Endothelial cell of umbilical vein (primary cell): ENCODE data around the gene GFAP. TPM values are rescaled to one million over a fixed set of nuclear protein-coding genes. Genes with fewer than 3 reads are reported as not detected.

Experiments
- BruUV-seq: library from RNA; stranded (reverse); fragments of 400-500 nt; replicated peaks from 2 replicates; lab custom pipeline; 2021; lab: Mats Ljungman, UMichigan
- CTCF ChIA-PET: fragments of 300-600, 350-600 bp; sonication (Branson Sonifier 250); formaldehyde crosslinking; loops from one replicate; lab custom pipeline; 2021; ENCODE audit warnings: antibody characterized with exemption, inconsistent platforms; lab: Charles Lee
- POLR2A ChIA-PET: fragments of 300-600, 350-600 bp; sonication (Branson Sonifier 250); formaldehyde crosslinking; loops from one replicate; lab custom pipeline; 2021; ENCODE audit warnings: antibody characterized with exemption, inconsistent platforms; lab: Charles Lee
- DNase-seq: peaks from one replicate; pipeline ENCODE4 v3.0.0-alpha.2; 2011; ENCODE audit warnings: low read depth, low spot score
- FAIRE-seq: peaks from 2 replicates; lab custom pipeline; 2011; peaks lifted over from hg19 to GRCh38; lab: Jason Lieb, UNC
- H2AFZ ChIP-seq: 2 replicates; pipeline ENCODE4 v1.6.0; 2012; ENCODE audit warnings: low read depth, low read length, control low read depth, inconsistent platforms
- H3K27ac ChIP-seq: 2 replicates; pipeline ENCODE4 v1.5.1; 2011; ENCODE audit warnings: low read depth, mild to moderate bottlenecking, control low read depth, low read length, moderate library complexity; ENCODE audit not compliant: insufficient read depth
- H3K27me3 ChIP-seq, 2 experiments: 2 replicates each; pipeline versions ENCODE4 v1.6.0 to v1.6.1; 2011; ENCODE audit warnings: low read length in 2 of 2, mixed read lengths in 1 of 2; ENCODE audit not compliant: control insufficient read depth in 2 of 2, insufficient read depth in 2 of 2
- H3K36me3 ChIP-seq, 2 experiments: 2 replicates in 1 of 2; 3 replicates in 1 of 2; pipeline ENCODE4 v1.5.1; 2011; ENCODE audit warnings: low read length in 2 of 2, mild to moderate bottlenecking in 1 of 2, moderate library complexity in 1 of 2; ENCODE audit not compliant: control insufficient read depth in 2 of 2, insufficient read depth in 2 of 2; ENCODE audit errors: extremely low read depth in 1 of 2
- H3K4me1 ChIP-seq: 3 replicates; pipeline ENCODE4 v1.5.1; 2011; ENCODE audit warnings: mild to moderate bottlenecking, low read length; ENCODE audit not compliant: control insufficient read depth, insufficient read depth; ENCODE audit errors: extremely low read depth
- H3K4me2 ChIP-seq: 2 replicates; pipeline ENCODE4 v1.6.1; 2011; ENCODE audit warnings: low read length, control low read depth, mixed read lengths; ENCODE audit not compliant: insufficient read depth
- H3K4me3 ChIP-seq, 3 experiments: fragments of 200-600 bp in 1 of 3; sonication (generic), shearing (Covaris generic) in 1 of 3; replicated peaks in 1 of 3; 2 replicates each; pipeline ENCODE4 v1.5.1; 2011 to 2016; ENCODE audit warnings: control low read depth in 3 of 3, low read length in 3 of 3, mild to moderate bottlenecking in 2 of 3, inconsistent platforms in 1 of 3, low read depth in 1 of 3, moderate library complexity in 1 of 3; ENCODE audit not compliant: insufficient read depth in 1 of 3
- H3K79me2 ChIP-seq: 2 replicates; pipeline ENCODE4 v1.6.0; 2012; ENCODE audit warnings: low read length, inconsistent platforms; ENCODE audit not compliant: control insufficient read depth, insufficient read depth
- H3K9ac ChIP-seq: replicated peaks from 2 replicates; pipeline ENCODE3; 2011; ENCODE audit warnings: low read length, control low read depth; ENCODE audit not compliant: insufficient read depth; ENCODE audit errors: extremely low read depth
- H3K9me1 ChIP-seq: replicated peaks from 3 replicates; pipeline ENCODE4 v1.6.0; 2011; ENCODE audit warnings: mild to moderate bottlenecking, low read length; ENCODE audit not compliant: control insufficient read depth, insufficient read depth; ENCODE audit errors: extremely low read depth
- H3K9me3 ChIP-seq: replicated peaks from 2 replicates; pipeline ENCODE4 v1.5.1; 2012; ENCODE audit warnings: low read length, inconsistent platforms; ENCODE audit not compliant: control insufficient read depth, insufficient read depth
- H4K20me1 ChIP-seq: replicated peaks from 2 replicates; pipeline ENCODE3; 2011; ENCODE audit warnings: mild to moderate bottlenecking, low read length; ENCODE audit not compliant: control insufficient read depth, insufficient read depth; ENCODE audit errors: extremely low read depth
- CTCF ChIP-seq, 2 donors: IDR thresholded peaks; 1 replicate in 1 of 2; 2 replicates in 1 of 2; pipeline ENCODE4 v1.5.1; 2011; ENCODE audit warnings: low read length in 2 of 2, mild to moderate bottlenecking in 2 of 2, moderate library complexity in 2 of 2, control low read depth in 1 of 2, inconsistent platforms in 1 of 2, low read depth in 1 of 2; ENCODE audit not compliant: insufficient read depth in 1 of 2; ENCODE audit errors: extremely low read depth in 1 of 2
- EZH2 ChIP-seq: IDR thresholded peaks from 2 replicates; pipeline ENCODE4 v1.6.1; 2012; ENCODE audit warnings: borderline replicate concordance, low read depth, mild to moderate bottlenecking, moderate library complexity, low read length, inconsistent platforms; ENCODE audit not compliant: severe bottlenecking
- FOS ChIP-seq: IDR thresholded peaks from 2 replicates; pipeline ENCODE4 v1.6.1; 2011; ENCODE audit warnings: mild to moderate bottlenecking, low read length, moderate library complexity, borderline replicate concordance; ENCODE audit not compliant: insufficient read depth
- GATA2 ChIP-seq: IDR thresholded peaks from 2 replicates; pipeline ENCODE4 v1.7.0; 2011; ENCODE audit warnings: low read depth, mild to moderate bottlenecking, moderate library complexity, mixed read lengths, low read length; ENCODE audit not compliant: insufficient read length, insufficient read depth
- JUN ChIP-seq: IDR thresholded peaks from 2 replicates; pipeline ENCODE4 v1.6.1; 2011; ENCODE audit warnings: borderline replicate concordance, low read depth; ENCODE audit not compliant: insufficient read length, insufficient read depth
- POLR2A ChIP-seq: IDR thresholded peaks from 2 replicates; pipeline ENCODE4 v1.6.1; 2012; ENCODE audit warnings: low read depth, mild to moderate bottlenecking, control low read depth, low read length
- POLR2AphosphoS5 ChIP-seq: IDR thresholded peaks from 2 replicates; pipeline ENCODE4 v1.6.1; 2012; ENCODE audit warnings: low read depth, mild to moderate bottlenecking, control low read depth, low read length, moderate library complexity; ENCODE audit not compliant: insufficient read depth
- dilution Hi-C: fragments of 300-500 bp; cut with MboI; formaldehyde crosslinking; loops from one replicate; pipeline ENCODE4 v1.15.0; 2019; ENCODE audit warnings: low sequenced_read_pairs; ENCODE audit not compliant: extremely low pct_ligation_motif_present
- intact Hi-C: fragments of 100-400 bp; cut with micrococcal nuclease; formaldehyde crosslinking; loops from one replicate; pipeline ENCODE4 v1.10.0; 2022
- polyA plus RNA-seq, 4 experiments: library from polyadenylated mRNA; depleted of rRNA in 3 of 4; stranded (reverse) in 3 of 4; unstranded in 1 of 4; fragments of >200 nt; gene quantifications; 2 replicates each; pipeline versions ENCODE4 v1.2.1 to v1.2.3, GENCODE V29; 2011 to 2012; ENCODE audit warnings: missing spikeins in 1 of 4
- total RNA-seq: library from RNA; stranded (reverse); gene quantifications from 2 replicates; pipeline ENCODE4 v1.2.3, GENCODE V29; 2021

Gene GFAP
- total and polyA plus RNA-seq, 2 donors (not counting 3 experiments of a cell fraction or from before 2014, with no cell fraction given) = 0.07 to 0.42 TPM

- dilution Hi-C loops = no loop called here
- H3K4me3 ChIP-seq = no peak overlapping the region
- DNase-seq = no peak
Measured at GRCh38 chr17:44922136-44922535, 6.8 kb upstream of the GFAP start.

More at GRCh38 chr17:44922136-44922535, 6.8 kb upstream of the GFAP start:
- H3K4me1 ChIP-seq = peaks cover under 1% of the 10 kb centered on the region
- H3K36me3 ChIP-seq = peaks cover 0 to 3% of the 10 kb centered on the region in 2 experiments
- H3K79me2 ChIP-seq = no peaks in the 10 kb centered on the region
- no peak overlapping the region for H3K27ac ChIP-seq
- ChIA-PET CTCF (interaction anchor here (0.5 to 9.9 kb wide), 4 partner anchors 22 to 211 kb away, joined by 3 to 331 read pairs (median 48); partner anchors contain the start of gene EFTUD2), POLR2A (interaction anchor here (1.4 kb wide), 1 partner anchor 98 kb away, joined by 5 read pairs; no protein-coding TSS in a partner anchor)
- TF ChIP-seq GATA2 (no peak), EZH2 (no peak), POLR2AphosphoS5 (no peak), FOS (no peak), CTCF (IDR thresholded peaks at IDR 0.05; ENCODE audit: extremely low read depth in 1 of 2, insufficient read depth in 1 of 2, low read depth in 1 of 2, low read length in 2 of 2) (no peak), JUN (no peak), POLR2A (no peak)
- H3K9me1 ChIP-seq = no peaks in the 10 kb centered on the region
- no TSS peak for BruUV-seq
- no peak overlapping the region for H2AFZ ChIP-seq
- no peak for FAIRE-seq
- H4K20me1 ChIP-seq = no peaks in the 10 kb centered on the region
- intact Hi-C loops = no loop called here
- peaks cover 0 to 11% of the 10 kb centered on the region in 2 experiments for H3K27me3 ChIP-seq
- no peak overlapping the region for H3K4me2 ChIP-seq
- no peaks in the 10 kb centered on the region for H3K9me3 ChIP-seq
- H3K9ac ChIP-seq = no peak overlapping the region
